Measurements from ENCODE around the gene TOP1. TPM values are rescaled to one million over a fixed set of nuclear protein-coding genes. Genes with fewer than 3 reads are reported as not detected.

Gene TOP1
- total and polyA plus RNA-seq, 2 of the 4 experiments (the other 2 are of a cell fraction), result 14.0 to 21.5 TPM

DNA sequence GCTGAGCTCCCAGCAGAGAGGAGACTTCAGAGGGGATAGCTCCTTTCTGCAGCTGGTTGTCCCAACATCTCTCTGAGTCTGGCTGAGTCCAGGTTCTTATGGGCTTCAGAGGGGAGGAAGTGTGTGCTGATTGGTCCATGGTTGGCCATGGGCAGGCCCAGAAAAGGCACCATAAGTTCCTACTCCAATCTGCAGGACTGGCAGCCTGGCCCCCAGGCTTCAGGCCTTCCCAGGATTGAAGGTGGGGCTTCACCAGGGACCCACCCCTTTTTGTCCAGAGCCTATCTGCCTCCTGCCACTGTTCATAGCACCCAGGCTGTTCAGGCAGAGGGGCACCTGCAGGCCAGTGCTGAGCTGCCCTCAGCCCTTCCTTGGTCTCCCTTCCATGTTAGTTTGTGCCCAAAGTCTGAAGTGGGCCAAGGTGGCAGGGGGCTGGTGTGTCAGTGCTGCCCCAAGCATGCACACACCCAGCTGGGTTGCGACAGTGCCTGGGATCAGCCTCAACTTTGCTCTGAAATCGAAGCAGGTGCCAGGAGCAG lies 21.6 kb upstream of the TOP1 start:
- WGBS, 2 experiments (ENCODE audit: extremely low coverage in 2 of 2, insufficient read length in 1 of 2), result 93% methylated on average over 2 of the region's 2 CpGs; no CpG with 5 or more reads in 1 of the 2 experiments
- H3K4me1 ChIP-seq (ENCODE audit: control insufficient read depth, insufficient read depth, low read length), result peaks cover 29% of the 10 kb centered on the region

More for the DNA sequence above, 21.6 kb upstream of the TOP1 start:
- peak overlapping the region; percentile 93 for H2AK5ac ChIP-seq (ENCODE audit: low read depth, low read length)
- peak overlapping the region; percentile 97 for H2BK20ac ChIP-seq (ENCODE audit: low read depth, low read length)
- H2BK15ac ChIP-seq (ENCODE audit: low read depth, low read length), result peak overlapping the region; percentile 96; the same call in 1 of the 3 replicates
- in situ Hi-C loops (cut with MboI; ENCODE audit: low sequenced_read_pairs), result no loop called here
- ChIA-PET POLR2A (ENCODE audit: unreplicated experiment) (no interaction called here), CTCF (no interaction called here)
- TF ChIP-seq, protein P1, sequence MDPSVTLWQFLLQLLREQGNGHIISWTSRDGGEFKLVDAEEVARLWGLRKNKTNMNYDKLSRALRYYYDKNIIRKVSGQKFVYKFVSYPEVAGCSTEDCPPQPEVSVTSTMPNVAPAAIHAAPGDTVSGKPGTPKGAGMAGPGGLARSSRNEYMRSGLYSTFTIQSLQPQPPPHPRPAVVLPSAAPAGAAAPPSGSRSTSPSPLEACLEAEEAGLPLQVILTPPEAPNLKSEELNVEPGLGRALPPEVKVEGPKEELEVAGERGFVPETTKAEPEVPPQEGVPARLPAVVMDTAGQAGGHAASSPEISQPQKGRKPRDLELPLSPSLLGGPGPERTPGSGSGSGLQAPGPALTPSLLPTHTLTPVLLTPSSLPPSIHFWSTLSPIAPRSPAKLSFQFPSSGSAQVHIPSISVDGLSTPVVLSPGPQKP (IDR thresholded peaks at IDR 0.05; ENCODE audit: borderline replicate concordance, low read depth, low read length), result no peak
- no peak for TF ChIP-seq BHLHE40 (IDR thresholded peaks at IDR 0.05; ENCODE audit: low read depth, low read length)
- TF ChIP-seq CEBPB (IDR thresholded peaks at IDR 0.05; ENCODE audit: low read depth, low read length), result no peak
- TF ChIP-seq POLR2A (IDR thresholded peaks at IDR 0.05; ENCODE audit: low read depth, low read length), result no peak
- no peak for TF ChIP-seq MAFK (IDR thresholded peaks at IDR 0.05; ENCODE audit: low read depth, low read length)
- no peak for TF ChIP-seq SMC3 (IDR thresholded peaks at IDR 0.05; ENCODE audit: low read depth, low read length)
- no peak for TF ChIP-seq RAD21 (IDR thresholded peaks at IDR 0.05; ENCODE audit: low read length)
- no peak for TF ChIP-seq NFE2L2 (IDR thresholded peaks at IDR 0.05; ENCODE audit: low read depth, low read length)
- TF ChIP-seq MXI1 (IDR thresholded peaks at IDR 0.05; ENCODE audit: borderline replicate concordance, low read depth, low read length), result no peak
- no peak for TF ChIP-seq RCOR1 (IDR thresholded peaks at IDR 0.05; ENCODE audit: insufficient replicate concordance, low read length)
- TF ChIP-seq MAZ (IDR thresholded peaks at IDR 0.05; ENCODE audit: borderline replicate concordance, low read depth, low read length), result no peak
- peak overlapping the region; percentile 11 for H2BK5ac ChIP-seq (ENCODE audit: low read depth, low read length, poor library complexity, severe bottlenecking)
- H2AFZ ChIP-seq (replicated peaks; ENCODE audit: low read length, poor library complexity), result no peak overlapping the region
- H3K14ac ChIP-seq (replicated peaks; ENCODE audit: low read depth, low read length), result peak overlapping the region; percentile 78
- H3K9ac ChIP-seq (ENCODE audit: low read depth, low read length), result no peak overlapping the region
- no peak overlapping the region for H3K18ac ChIP-seq (ENCODE audit: low read depth, low read length)
- H3K79me1 ChIP-seq (ENCODE audit: low read depth in 1 of 2, low read length in 2 of 2), result peaks cover 4 to 57% of the 10 kb centered on the region in 2 experiments; a peak in 3 of 4 replicates
- ATAC-seq (ENCODE audit: low read depth) (no peak), DNase-seq (no peak)
- no peaks in the 10 kb centered on the region for H3K9me3 ChIP-seq (ENCODE audit: control insufficient read depth, insufficient read depth, low read length)
- no peak overlapping the region for H3K4me3 ChIP-seq (ENCODE audit: insufficient read depth, low read depth, low read length)
- H3K36me3 ChIP-seq (ENCODE audit: control insufficient read depth, insufficient read depth, low read length), result no peaks in the 10 kb centered on the region
- peak overlapping the region; percentile 88 for H3K27ac ChIP-seq (ENCODE audit: insufficient read depth, low read length)
- intact Hi-C loops (cut with micrococcal nuclease), result no loop called here
- H4K8ac ChIP-seq (ENCODE audit: low read depth in 2 of 2, low read length in 2 of 2), result peak overlapping the region in 1 of 2 experiments; percentile 51; a peak in 2 of 4 replicates
- peak overlapping the region; percentile 98; the same call in 1 of the 2 replicates for H4K91ac ChIP-seq (ENCODE audit: insufficient read depth, low read depth, low read length)
- no peaks in the 10 kb centered on the region; the same call in 1 of the 2 replicates for H4K20me1 ChIP-seq (ENCODE audit: insufficient read depth, low read length)
- H2BK120ac ChIP-seq (ENCODE audit: low read depth, low read length), result peak overlapping the region; percentile 98; the same call in 1 of the 2 replicates
- no peak overlapping the region for H3K56ac ChIP-seq (ENCODE audit: extremely low read depth, insufficient read depth, low read length)
- dilution Hi-C loops (cut with HindIII; ENCODE audit: low sequenced_read_pairs, unreplicated experiment), result no loop called here
- no peak overlapping the region for H2AK9ac ChIP-seq (replicated peaks; ENCODE audit: low read depth, low read length, poor library complexity)
- H3K23ac ChIP-seq (ENCODE audit: low read depth, low read length), result peak overlapping the region; percentile 44; the same call in 1 of the 2 replicates
- H3K9me1 ChIP-seq (ENCODE audit: insufficient read depth, low read length), result peaks cover 32% of the 10 kb centered on the region
- H3K4ac ChIP-seq (ENCODE audit: low read depth, low read length), result peak overlapping the region; percentile 75
- no peak overlapping the region for H3K4me2 ChIP-seq (ENCODE audit: low read depth, low read length)
- H3K27me3 ChIP-seq (ENCODE audit: control insufficient read depth, insufficient read depth, low read length), result no peaks in the 10 kb centered on the region
- H4K5ac ChIP-seq (ENCODE audit: low read depth, low read length), result no peak overlapping the region
- BruUV-seq (replicated peaks), result no TSS peak
